ENCODE data around the gene GUCD1. TPM values are rescaled to one million over a fixed set of nuclear protein-coding genes. Genes with fewer than 3 reads are reported as not detected.

Gene GUCD1
- total and polyA plus RNA-seq, 12 donors: 75.4 to 162 (median 112) TPM

DNA sequence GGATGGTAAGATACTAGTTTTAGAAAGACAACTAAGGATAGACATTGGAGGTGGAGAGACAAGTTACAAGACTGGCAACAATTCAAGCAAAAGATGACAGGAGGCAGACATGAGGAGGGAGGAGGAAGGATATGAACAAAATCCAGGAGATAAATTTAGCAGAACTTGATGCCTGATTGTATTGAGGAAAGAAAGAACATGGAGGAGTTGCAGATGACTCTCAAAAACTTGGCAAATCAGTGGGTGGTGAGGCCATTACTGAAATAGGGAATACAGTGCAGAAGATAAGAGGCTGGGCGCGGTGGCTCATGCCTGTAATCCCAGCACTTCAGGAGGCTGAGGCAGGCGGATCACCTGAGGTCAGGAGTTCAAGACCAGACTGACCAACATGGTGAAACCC lies 62.5 kb downstream of the GUCD1 start:
- no peak overlapping the region for H3K4me3 ChIP-seq
- H3K9me3 ChIP-seq (replicated peaks in 1 of 3): no peaks in the 10 kb centered on the region
- no peak for DNase-seq
- H3K36me3 ChIP-seq (replicated peaks in 1 of 2): no peaks in the 10 kb centered on the region
- H3K27ac ChIP-seq: no peak overlapping the region
- 84 to 96% (median 94%) methylated on average over 3 of the region's 3 CpGs for WGBS, 4 donors
- intact Hi-C loops (cut with DNase I): no loop called here
- TF ChIP-seq POLR2A (IDR thresholded peaks at IDR 0.05): no peak
- TF ChIP-seq, protein P1, sequence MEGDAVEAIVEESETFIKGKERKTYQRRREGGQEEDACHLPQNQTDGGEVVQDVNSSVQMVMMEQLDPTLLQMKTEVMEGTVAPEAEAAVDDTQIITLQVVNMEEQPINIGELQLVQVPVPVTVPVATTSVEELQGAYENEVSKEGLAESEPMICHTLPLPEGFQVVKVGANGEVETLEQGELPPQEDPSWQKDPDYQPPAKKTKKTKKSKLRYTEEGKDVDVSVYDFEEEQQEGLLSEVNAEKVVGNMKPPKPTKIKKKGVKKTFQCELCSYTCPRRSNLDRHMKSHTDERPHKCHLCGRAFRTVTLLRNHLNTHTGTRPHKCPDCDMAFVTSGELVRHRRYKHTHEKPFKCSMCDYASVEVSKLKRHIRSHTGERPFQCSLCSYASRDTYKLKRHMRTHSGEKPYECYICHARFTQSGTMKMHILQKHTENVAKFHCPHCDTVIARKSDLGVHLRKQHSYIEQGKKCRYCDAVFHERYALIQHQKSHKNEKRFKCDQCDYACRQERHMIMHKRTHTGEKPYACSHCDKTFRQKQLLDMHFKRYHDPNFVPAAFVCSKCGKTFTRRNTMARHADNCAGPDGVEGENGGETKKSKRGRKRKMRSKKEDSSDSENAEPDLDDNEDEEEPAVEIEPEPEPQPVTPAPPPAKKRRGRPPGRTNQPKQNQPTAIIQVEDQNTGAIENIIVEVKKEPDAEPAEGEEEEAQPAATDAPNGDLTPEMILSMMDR (IDR thresholded peaks at IDR 0.05): no peak
- peaks cover 13% of the 10 kb centered on the region for H3K27me3 ChIP-seq
- H3K4me1 ChIP-seq (replicated peaks in 1 of 2): peaks cover 0 to 8% of the 10 kb centered on the region in 2 donors

Other genes with a start within 250 kb of the GUCD1 start
- gene ADORA2A, start 127.5 kb downstream of the GUCD1 start, total RNA-seq: 10 to 100 TPM in 4 of 9 donors, 1 to 10 TPM in 5; 5.1 to 16.4 (median 6.6) TPM
- 1 to 10 TPM; 2.9 to 8.5 (median 3.9) TPM for gene ADORA2A, start 127.5 kb downstream of the GUCD1 start, polyA plus RNA-seq
- 1 to 10 TPM in 2 of 9 donors, under 1 TPM in 6, not detected in 1; 0.11 to 2.2 (median 0.32) TPM for gene UPB1, start 59.8 kb downstream of the GUCD1 start, total RNA-seq
- gene UPB1, start 59.8 kb downstream of the GUCD1 start, polyA plus RNA-seq: under 1 TPM; 0.11 to 0.48 (median 0.34) TPM
- gene SNRPD3, start 861 bp upstream of the GUCD1 start, total RNA-seq: 100 to 1,000 TPM in 3 of 9 donors, 10 to 100 TPM in 6; 66.4 to 162 (median 78.3) TPM
- 100 to 1,000 TPM in 2 of 3 donors, 10 to 100 TPM in 1; 55.7 to 223 (median 126) TPM for gene SNRPD3, start 861 bp upstream of the GUCD1 start, polyA plus RNA-seq
- 10 to 100 TPM in 1 of 9 donors, 1 to 10 TPM in 8; 2.2 to 10.8 (median 5.4) TPM for gene LRRC75B, start 37.9 kb upstream of the GUCD1 start, total RNA-seq
- 10 to 100 TPM in 2 of 3 donors, 1 to 10 TPM in 1; 1.5 to 48.3 (median 20.4) TPM for gene LRRC75B, start 37.9 kb upstream of the GUCD1 start, polyA plus RNA-seq
- gene GGT1, start 48.1 kb upstream of the GUCD1 start, total RNA-seq: 10 to 100 TPM in 1 of 9 donors, 1 to 10 TPM in 8; 1.2 to 59.8 (median 3.9) TPM
- 10 to 100 TPM in 1 of 3 donors, 1 to 10 TPM in 1, under 1 TPM in 1; 0.97 to 13.3 (median 9.8) TPM for gene GGT1, start 48.1 kb upstream of the GUCD1 start, polyA plus RNA-seq
- not detected for gene PIWIL3, start 219.6 kb upstream of the GUCD1 start, total RNA-seq
- not detected for gene PIWIL3, start 219.6 kb upstream of the GUCD1 start, polyA plus RNA-seq

All from adrenal gland (tissue), 12 donors.